Measurements from ENCODE around the gene FGF1.

DNA sequence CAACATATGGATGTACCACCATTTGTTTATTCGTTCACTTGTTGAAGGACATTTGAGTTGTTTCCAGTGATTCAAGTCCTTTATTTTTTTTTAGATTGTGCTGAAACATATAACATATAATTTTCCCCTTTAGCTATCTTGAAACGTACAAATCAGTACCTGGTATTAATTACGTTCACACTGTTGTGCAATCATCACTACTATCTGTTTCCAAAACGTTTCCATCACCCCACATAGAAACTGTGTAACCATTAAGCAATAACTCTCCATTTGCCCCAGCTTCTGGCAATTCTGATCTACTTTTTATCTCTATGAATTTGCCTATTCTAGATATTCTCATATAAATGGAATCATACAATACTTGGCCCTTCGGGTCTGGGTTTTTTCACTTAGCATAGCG lies 116.0 kb downstream of the FGF1 start:
- TF ChIP-seq, protein P1, sequence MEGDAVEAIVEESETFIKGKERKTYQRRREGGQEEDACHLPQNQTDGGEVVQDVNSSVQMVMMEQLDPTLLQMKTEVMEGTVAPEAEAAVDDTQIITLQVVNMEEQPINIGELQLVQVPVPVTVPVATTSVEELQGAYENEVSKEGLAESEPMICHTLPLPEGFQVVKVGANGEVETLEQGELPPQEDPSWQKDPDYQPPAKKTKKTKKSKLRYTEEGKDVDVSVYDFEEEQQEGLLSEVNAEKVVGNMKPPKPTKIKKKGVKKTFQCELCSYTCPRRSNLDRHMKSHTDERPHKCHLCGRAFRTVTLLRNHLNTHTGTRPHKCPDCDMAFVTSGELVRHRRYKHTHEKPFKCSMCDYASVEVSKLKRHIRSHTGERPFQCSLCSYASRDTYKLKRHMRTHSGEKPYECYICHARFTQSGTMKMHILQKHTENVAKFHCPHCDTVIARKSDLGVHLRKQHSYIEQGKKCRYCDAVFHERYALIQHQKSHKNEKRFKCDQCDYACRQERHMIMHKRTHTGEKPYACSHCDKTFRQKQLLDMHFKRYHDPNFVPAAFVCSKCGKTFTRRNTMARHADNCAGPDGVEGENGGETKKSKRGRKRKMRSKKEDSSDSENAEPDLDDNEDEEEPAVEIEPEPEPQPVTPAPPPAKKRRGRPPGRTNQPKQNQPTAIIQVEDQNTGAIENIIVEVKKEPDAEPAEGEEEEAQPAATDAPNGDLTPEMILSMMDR (IDR thresholded peaks at IDR 0.05): no peak
- no peak for TF ChIP-seq POLR2A (IDR thresholded peaks at IDR 0.05)

Measured in uterus (tissue), 2 donors.